Osteocyte (in vitro differentiated cells): Measurements from ENCODE around the gene TPRG1. TPM values are rescaled to one million over a fixed set of nuclear protein-coding genes. Genes with fewer than 3 reads are reported as not detected.

Source experiments
- DNase-seq: peaks from one replicate; pipeline ENCODE4 v3.0.0; 2021; ENCODE audit warnings: mixed read lengths; ENCODE audit not compliant: unreplicated experiment; ENCODE audit errors: extremely low spot score
- H3K27ac Mint-ChIP-seq: one replicate; pipeline ENCODE4 v1.8.0; 2021; ENCODE audit warnings: mild to moderate bottlenecking, mixed read lengths; ENCODE audit not compliant: unreplicated experiment
- H3K27me3 Mint-ChIP-seq: one replicate; pipeline ENCODE4 v1.8.0; 2021; ENCODE audit warnings: mixed read lengths; ENCODE audit not compliant: unreplicated experiment
- H3K36me3 Mint-ChIP-seq: one replicate; pipeline ENCODE4 v1.8.0; 2021; ENCODE audit warnings: mixed read lengths; ENCODE audit not compliant: unreplicated experiment
- H3K4me1 Mint-ChIP-seq: one replicate; pipeline ENCODE4 v1.8.0; 2021; ENCODE audit warnings: mixed read lengths; ENCODE audit not compliant: unreplicated experiment
- H3K4me3 Mint-ChIP-seq: one replicate; pipeline ENCODE4 v1.8.0; 2021; ENCODE audit warnings: mild to moderate bottlenecking, moderate library complexity, mixed read lengths; ENCODE audit not compliant: unreplicated experiment
- H3K9me3 Mint-ChIP-seq: one replicate; pipeline ENCODE4 v1.8.0; 2021; ENCODE audit warnings: mixed read lengths; ENCODE audit not compliant: unreplicated experiment
- CTCF ChIP-seq: fragments of 200-600 bp; sonication (generic); IDR thresholded peaks from 2 replicates; pipeline ENCODE4 v1.5.0; 2021; ENCODE audit warnings: antibody characterized with exemption, mild to moderate bottlenecking, moderate library complexity
- total RNA-seq: library from RNA; stranded (reverse); gene quantifications from 2 replicates; pipeline ENCODE4 v1.2.1, GENCODE V29; 2021

The TPRG1 gene
- total RNA-seq, 1 donor from 2014 or later = 0.46 TPM

GRCh38 chr3:189275852-189276251, 104.1 kb downstream of the TPRG1 start:
- no peaks in the 10 kb centered on the region for H3K27me3 Mint-ChIP-seq
- TF ChIP-seq CTCF = no peak
- peaks cover 22% of the 10 kb centered on the region for H3K4me1 Mint-ChIP-seq
- H3K27ac Mint-ChIP-seq = no peak overlapping the region
- DNase-seq = no peak
- no peak overlapping the region for H3K4me3 Mint-ChIP-seq
- H3K36me3 Mint-ChIP-seq = no peaks in the 10 kb centered on the region
- no peaks in the 10 kb centered on the region for H3K9me3 Mint-ChIP-seq

- Mint-ChIP-seq H3K36me3 (no peaks in the 10 kb centered on the region), H3K9me3 (no peaks in the 10 kb centered on the region), H3K27ac (peak overlapping the region; percentile 66), H3K4me3 (no peak overlapping the region), H3K4me1 (peaks cover 22% of the 10 kb centered on the region), H3K27me3 (no peaks in the 10 kb centered on the region)
- no peak for TF ChIP-seq CTCF
- DNase-seq = no peak
Measured at GRCh38 chr3:189276444-189277219, 104.9 kb downstream of the TPRG1 start.

GRCh38 chr3:189277711-189278110, 105.9 kb downstream of the TPRG1 start:
- no peaks in the 10 kb centered on the region for H3K36me3 Mint-ChIP-seq
- no peak for TF ChIP-seq CTCF
- H3K4me3 Mint-ChIP-seq = no peak overlapping the region
- H3K27ac Mint-ChIP-seq = no peak overlapping the region
- H3K4me1 Mint-ChIP-seq = peaks cover 27% of the 10 kb centered on the region
- H3K9me3 Mint-ChIP-seq = no peaks in the 10 kb centered on the region
- DNase-seq = no peak
- H3K27me3 Mint-ChIP-seq = no peaks in the 10 kb centered on the region

- DNase-seq = no peak
- no peaks in the 10 kb centered on the region for H3K27me3 Mint-ChIP-seq
- no peak overlapping the region for H3K27ac Mint-ChIP-seq
- H3K9me3 Mint-ChIP-seq = no peaks in the 10 kb centered on the region
- no peaks in the 10 kb centered on the region for H3K36me3 Mint-ChIP-seq
- no peak for TF ChIP-seq CTCF
- H3K4me1 Mint-ChIP-seq = peaks cover 28% of the 10 kb centered on the region
- H3K4me3 Mint-ChIP-seq = no peak overlapping the region
Measured at GRCh38 chr3:189278221-189278620, 106.5 kb downstream of the TPRG1 start.

- TF ChIP-seq CTCF = no peak
- Mint-ChIP-seq H3K9me3 (no peaks in the 10 kb centered on the region), H3K27ac (peak overlapping the region; percentile 39), H3K4me1 (peaks cover 16% of the 10 kb centered on the region), H3K36me3 (no peaks in the 10 kb centered on the region), H3K27me3 (no peaks in the 10 kb centered on the region), H3K4me3 (no peak overlapping the region)
- DNase-seq = no peak
Measured at GRCh38 chr3:189282189-189282588, 110.4 kb downstream of the TPRG1 start.
